HepG2 (cell line): Measurements from ENCODE around the gene ZDHHC19. TPM values are rescaled to one million over a fixed set of nuclear protein-coding genes. Genes with fewer than 3 reads are reported as not detected.
A peak's percentile ranks its signal among the peaks of the same experiment; 100 is the strongest.

Source experiments
- ATF2 ChIP-seq: sonication (generic); formaldehyde crosslinking; IDR thresholded peaks from 2 replicates; pipeline ENCODE4 v1.4.0; 2020; ENCODE audit warnings: missing genetic modification reagents
- EHMT2 ChIP-seq: fragments of 200-600 bp; sonication (generic); IDR thresholded peaks from 2 replicates; pipeline ENCODE4 v1.7.0; 2017; ENCODE audit warnings: antibody characterized with exemption, low read depth, low read length, borderline replicate concordance
- KDM4B ChIP-seq: sonication (generic); formaldehyde crosslinking; IDR thresholded peaks from 2 replicates; pipeline ENCODE4 v1.4.0; 2020; ENCODE audit warnings: missing genetic modification reagents
- KMT2A ChIP-seq: sonication (generic); formaldehyde crosslinking; IDR thresholded peaks from 2 replicates; pipeline ENCODE4 v1.4.0; 2020; ENCODE audit warnings: missing genetic modification reagents
- MAFF ChIP-seq: IDR thresholded peaks from 2 replicates; pipeline ENCODE4 v1.6.1; 2011; ENCODE audit warnings: low read depth, low read length, improper control_type of control experiment
- MTF2 ChIP-seq: sonication (generic); formaldehyde crosslinking; IDR thresholded peaks from 2 replicates; pipeline ENCODE4 v1.5.0; 2020; ENCODE audit warnings: missing genetic modification reagents, borderline replicate concordance
- MXD1 ChIP-seq: sonication (generic); formaldehyde crosslinking; IDR thresholded peaks from 2 replicates; pipeline ENCODE4 v1.4.0; 2020; ENCODE audit warnings: mild to moderate bottlenecking, missing genetic modification reagents
- PBX3 ChIP-seq: sonication (generic); formaldehyde crosslinking; IDR thresholded peaks from 2 replicates; pipeline ENCODE4 v1.8.1; 2023; ENCODE audit warnings: missing genetic modification reagents, inconsistent platforms, borderline replicate concordance
- RNF219 ChIP-seq: sonication (generic); formaldehyde crosslinking; IDR thresholded peaks from 2 replicates; pipeline ENCODE4 v1.5.0; 2020; ENCODE audit warnings: mild to moderate bottlenecking, missing genetic modification reagents
- RXRA ChIP-seq: sonication (generic); formaldehyde crosslinking; IDR thresholded peaks from 2 replicates; pipeline ENCODE4 v1.5.1; 2020; ENCODE audit warnings: missing genetic modification reagents
- SPEN ChIP-seq: sonication (generic); formaldehyde crosslinking; IDR thresholded peaks from 2 replicates; pipeline ENCODE4 v1.5.1; 2020; ENCODE audit warnings: low read depth, mild to moderate bottlenecking, missing genetic modification reagents
- ZBTB34 ChIP-seq: sonication (generic); formaldehyde crosslinking; IDR thresholded peaks from 2 replicates; pipeline ENCODE4 v1.8.0; 2022; ENCODE audit warnings: mild to moderate bottlenecking, missing genetic modification reagents
- ZBTB7B ChIP-seq: sonication (generic); formaldehyde crosslinking; IDR thresholded peaks from 2 replicates; pipeline ENCODE4 v1.4.0; 2020; ENCODE audit warnings: missing genetic modification reagents
- ZFX ChIP-seq: sonication (generic); formaldehyde crosslinking; IDR thresholded peaks from 2 replicates; pipeline ENCODE4 v1.4.0; 2020; ENCODE audit warnings: mild to moderate bottlenecking, low read depth, missing genetic modification reagents, moderate library complexity
- ZNF124 ChIP-seq: sonication (generic); formaldehyde crosslinking; IDR thresholded peaks from 2 replicates; pipeline ENCODE4 v1.4.0; 2020; ENCODE audit warnings: missing genetic modification reagents
- ZNF225 ChIP-seq: sonication (generic); formaldehyde crosslinking; IDR thresholded peaks from 2 replicates; pipeline ENCODE4 v1.4.0; 2020; ENCODE audit warnings: mild to moderate bottlenecking, missing genetic modification reagents
- ZNF354B ChIP-seq: sonication (generic); formaldehyde crosslinking; IDR thresholded peaks from 2 replicates; pipeline ENCODE4 v1.8.0; 2022; ENCODE audit warnings: mild to moderate bottlenecking, missing genetic modification reagents
- ZNF431 ChIP-seq: sonication (generic); formaldehyde crosslinking; IDR thresholded peaks from 2 replicates; pipeline ENCODE4 v1.9.0; 2022; ENCODE audit warnings: missing genetic modification reagents, low read depth, mild to moderate bottlenecking, borderline replicate concordance
- ZNF460 ChIP-seq: sonication (generic); formaldehyde crosslinking; IDR thresholded peaks from 2 replicates; pipeline ENCODE4 v1.5.1; 2020; ENCODE audit warnings: missing genetic modification reagents, mild to moderate bottlenecking, borderline replicate concordance
- ZNF629 ChIP-seq: sonication (generic); formaldehyde crosslinking; conservative IDR thresholded peaks from 2 replicates; pipeline ENCODE4 v1.5.0; 2020; ENCODE audit warnings: missing genetic modification reagents
- ZNF678 ChIP-seq: sonication (generic); formaldehyde crosslinking; IDR thresholded peaks from 2 replicates; pipeline ENCODE4 v1.4.0; 2020; ENCODE audit warnings: mild to moderate bottlenecking, missing genetic modification reagents
- ZSCAN25 ChIP-seq: sonication (generic); formaldehyde crosslinking; IDR thresholded peaks from 2 replicates; pipeline ENCODE4 v1.8.0; 2022; ENCODE audit warnings: mild to moderate bottlenecking, missing genetic modification reagents
- polyA plus RNA-seq, 8 experiments: library from polyadenylated mRNA; depleted of rRNA in 3 of 8; stranded (reverse) in 7 of 8; unstranded in 1 of 8; fragments of >200 nt; fragmentation: Illumina TruSeq in 4 of 8; extraction: Trizol in 4 of 8; gene quantifications; 2 replicates each; pipeline versions ENCODE4 v1.2.1 to v1.2.3, GENCODE V29; 2011 to 2016; ENCODE audit warnings: low read depth in 4 of 8, missing spikeins in 1 of 8, mixed read lengths in 1 of 8; ENCODE audit not compliant: insufficient read depth in 1 of 8
- total RNA-seq, 5 experiments: library from RNA; depleted of rRNA; stranded (reverse); fragments of >200 nt; fragmentation: Illumina TruSeq; extraction: Trizol; gene quantifications; 2 replicates each; pipeline ENCODE4 v1.2.3, GENCODE V29; 2016; ENCODE audit warnings: low read depth in 1 of 5

ZDHHC19 gene
- total and polyA plus RNA-seq, 2 of the 13 experiments (the other 11 are each of a cell fraction or from before 2014, with no cell fraction given) = 0.22 to 0.53 TPM

- TF ChIP-seq ZBTB34 (no peak), KDM4B (CRISPR knock-in tag) (no peak), RXRA (CRISPR knock-in tag) (peak; percentile 77), PBX3 (CRISPR knock-in tag) (no peak), KMT2A (no peak), MAFF (no peak), ZNF225 (CRISPR knock-in tag) (no peak), ZNF460 (no peak; the same call in 1 of the 2 replicates), ZNF678 (CRISPR knock-in tag) (no peak), MTF2 (CRISPR knock-in tag) (no peak), ZNF124 (CRISPR knock-in tag) (no peak), ZSCAN25 (no peak), RNF219 (CRISPR knock-in tag) (no peak), ZNF431 (no peak), ZNF354B (0 out of 2 replicates have a peak, but pooled peaks have one; percentile 48), EHMT2 (no peak), MXD1 (CRISPR knock-in tag) (no peak), ZNF629 (CRISPR knock-in tag) (no peak), ZFX (CRISPR knock-in tag) (peak; percentile 81), ATF2 (CRISPR knock-in tag) (peak; percentile 70), ZBTB7B (CRISPR knock-in tag) (peak; percentile 35; the same call in 1 of the 2 replicates), SPEN (peak; percentile 53; the same call in 1 of the 2 replicates)
Measured at GRCh38 chr3:196227629-196228493, 16.7 kb upstream of the ZDHHC19 start (continued).
